ENCODE measurements around the gene BRD3.
"Not testable (repeated sequence)": the region's sequence is repeated elsewhere in the genome, so short reads cannot be mapped to it uniquely, and the experiment has no call there.

BRD3 gene

DNA sequence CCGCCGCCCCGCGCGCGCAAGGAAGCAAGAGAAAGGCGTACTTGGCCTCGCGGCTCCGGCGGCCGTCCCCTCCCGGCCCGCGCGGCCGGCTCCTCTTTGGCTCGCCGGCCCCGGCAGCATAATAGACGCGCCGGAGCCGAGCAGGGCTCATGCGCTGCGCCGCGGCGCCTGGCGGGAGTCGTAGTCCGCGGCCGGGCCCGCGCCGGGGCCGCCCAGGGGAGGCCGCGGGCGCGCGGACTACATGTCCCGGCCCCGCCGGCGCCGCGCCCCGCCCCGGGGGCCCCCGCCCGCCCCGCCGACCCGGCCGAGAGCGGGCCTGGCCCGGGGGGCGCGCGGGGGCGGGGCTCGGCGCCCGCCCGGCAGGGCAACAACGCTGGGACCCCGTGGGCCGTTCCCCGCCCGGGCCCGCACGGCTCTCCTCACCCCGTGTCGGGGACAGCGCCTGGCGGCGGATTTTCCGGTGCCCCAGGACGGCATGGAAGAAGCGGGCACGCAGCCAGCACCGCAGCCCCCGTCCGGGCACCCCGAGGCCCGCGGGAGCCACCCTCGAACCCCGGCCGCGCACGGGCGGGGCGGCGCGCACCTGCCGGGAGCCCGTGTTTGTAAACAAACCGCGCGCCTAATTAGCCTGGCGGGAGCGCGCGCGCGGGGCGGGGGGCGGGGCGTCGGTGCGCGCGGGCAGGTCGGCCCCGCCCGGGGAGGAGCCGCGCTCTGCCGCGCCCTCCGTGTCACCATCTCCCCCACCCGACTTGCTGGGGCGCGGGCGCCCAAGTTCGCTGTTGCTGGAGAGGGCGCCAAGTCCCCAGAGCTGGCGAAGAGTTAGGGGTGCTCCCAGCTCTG is at the start of gene BRD3:
TSS of gene BRD3 (minus strand) at position 123 of the 840 bp plus-strand sequence. CDS start 14,549 bp downstream, outside the sequence.
- in situ Hi-C loops (cut with MboI; ENCODE audit: low sequenced_read_pairs) = no loop called here

DNA sequence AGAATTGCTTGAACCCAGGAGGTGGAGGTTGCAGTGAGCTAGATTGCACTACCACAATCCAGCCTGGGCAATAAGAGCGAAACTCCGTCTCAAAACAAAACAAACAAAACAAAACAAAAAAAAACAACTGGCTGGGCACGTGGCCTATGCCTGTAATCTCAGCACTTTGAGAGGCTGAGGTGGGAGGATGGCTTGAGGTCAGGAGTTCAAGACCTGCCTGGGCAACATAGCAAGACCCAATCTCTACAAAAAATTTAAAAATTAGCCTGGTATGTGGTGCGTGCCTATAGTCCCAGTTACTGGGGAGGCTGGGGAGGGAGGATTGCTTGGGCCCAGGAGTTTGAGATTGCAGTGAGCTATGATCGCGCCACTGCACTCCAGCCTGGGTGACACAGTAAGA is 44.7 kb upstream of the BRD3 start:
- in situ Hi-C loops (cut with MboI; ENCODE audit: low sequenced_read_pairs) = loop anchor here (25.0 kb wide), 1 partner anchor 325 kb away; no protein-coding TSS in a partner anchor

DNA sequence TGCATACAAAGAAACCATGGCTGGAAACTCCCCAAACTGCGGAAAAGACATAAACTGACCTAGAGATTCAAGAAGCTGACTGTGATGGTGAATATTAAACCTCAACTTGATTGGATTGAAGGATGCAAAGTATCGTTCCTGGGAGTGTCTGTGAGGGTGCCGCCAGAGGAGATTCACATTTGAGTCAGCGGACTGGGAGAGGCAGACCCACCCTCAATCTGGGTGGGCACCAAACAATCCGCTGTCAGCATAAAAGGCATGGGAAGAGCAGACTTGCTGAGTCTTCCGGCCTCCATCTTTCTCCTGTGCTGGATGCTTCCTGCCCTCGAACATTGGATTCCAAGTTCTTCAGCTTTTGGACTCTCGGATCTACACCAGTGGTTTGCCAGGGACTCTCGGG is 43.2 kb upstream of the BRD3 start:
- in situ Hi-C loops (cut with MboI; ENCODE audit: low sequenced_read_pairs) = loop anchor here (25.0 kb wide), 1 partner anchor 324 kb away; no protein-coding TSS in a partner anchor

DNA sequence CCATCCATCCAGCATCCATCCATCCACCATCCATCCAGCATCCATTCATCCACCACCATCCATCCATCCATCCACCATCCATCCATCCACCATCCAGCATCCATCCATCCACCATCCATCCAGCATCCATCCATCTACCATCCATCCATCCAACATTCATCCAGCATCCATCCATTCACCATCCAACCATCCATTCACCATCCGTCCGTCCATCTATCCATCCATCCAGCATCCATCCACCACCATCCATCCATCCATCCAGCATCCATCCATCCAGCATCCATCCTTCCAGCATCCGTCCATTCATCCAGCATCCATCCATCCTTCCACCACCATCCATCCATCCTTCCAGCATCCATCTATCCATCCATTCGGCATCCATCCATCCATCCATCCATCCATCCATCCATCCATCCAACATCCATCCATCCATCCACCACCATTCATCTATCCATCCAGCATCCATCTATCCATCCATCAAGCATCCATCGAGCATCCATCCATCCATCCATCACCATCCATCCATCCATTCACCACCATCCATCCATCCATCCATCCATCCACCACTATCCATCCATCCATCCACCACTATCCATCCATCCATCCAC is 35.7 kb upstream of the BRD3 start:
- in situ Hi-C loops (cut with MboI; ENCODE audit: low sequenced_read_pairs) = loop anchor here (25.0 kb wide), 1 partner anchor 316 kb away; no protein-coding TSS in a partner anchor

DNA sequence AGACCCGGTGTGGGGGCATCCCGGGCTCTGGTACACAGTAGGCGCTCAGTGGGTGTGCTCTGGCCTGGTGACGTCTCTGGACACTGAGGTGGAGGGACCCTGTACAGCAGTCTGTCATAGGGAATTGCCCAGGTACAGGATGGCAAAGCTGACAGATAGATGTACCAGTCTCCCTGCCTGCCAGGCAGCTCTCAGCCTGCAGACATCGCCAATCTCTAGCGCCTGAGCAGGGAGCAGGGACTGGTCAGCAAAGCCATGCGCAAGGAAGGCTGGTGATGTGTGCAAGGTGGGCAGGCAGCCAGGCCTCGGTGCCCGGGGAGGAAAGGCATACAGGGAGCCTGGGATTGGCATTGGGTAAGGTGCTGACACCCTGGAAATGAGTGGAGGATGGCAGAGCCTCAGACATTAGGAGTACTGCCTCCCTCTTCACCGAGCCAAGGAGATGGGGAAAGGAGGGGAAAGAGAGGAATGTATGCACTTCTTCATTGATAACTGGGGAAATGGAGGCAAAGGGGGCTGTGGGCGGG is 33.9 kb upstream of the BRD3 start:
- in situ Hi-C loops (cut with MboI; ENCODE audit: low sequenced_read_pairs) = loop anchor here (25.0 kb wide), 1 partner anchor 314 kb away; no protein-coding TSS in a partner anchor

DNA sequence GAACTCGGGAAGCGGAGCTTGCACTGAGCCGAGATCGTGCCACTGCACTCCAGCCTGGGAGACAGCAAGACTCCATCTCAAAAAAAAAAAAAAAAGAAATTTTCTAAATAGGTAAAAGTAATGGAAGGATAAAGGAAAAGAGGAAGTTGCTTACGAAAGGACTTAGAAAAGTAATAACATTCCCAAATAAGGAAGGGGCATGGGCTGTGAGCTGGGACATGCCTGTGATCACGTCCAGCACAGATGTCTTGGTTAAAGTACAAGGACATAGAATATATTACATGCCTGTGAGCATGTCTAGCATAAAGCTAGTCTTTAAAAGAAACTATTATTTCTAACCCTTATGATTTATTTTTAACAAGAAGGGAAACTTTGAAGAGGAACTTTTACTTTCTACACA is 33.3 kb upstream of the BRD3 start:
- in situ Hi-C loops (cut with MboI; ENCODE audit: low sequenced_read_pairs) = loop anchor here (25.0 kb wide), 1 partner anchor 314 kb away; no protein-coding TSS in a partner anchor

DNA sequence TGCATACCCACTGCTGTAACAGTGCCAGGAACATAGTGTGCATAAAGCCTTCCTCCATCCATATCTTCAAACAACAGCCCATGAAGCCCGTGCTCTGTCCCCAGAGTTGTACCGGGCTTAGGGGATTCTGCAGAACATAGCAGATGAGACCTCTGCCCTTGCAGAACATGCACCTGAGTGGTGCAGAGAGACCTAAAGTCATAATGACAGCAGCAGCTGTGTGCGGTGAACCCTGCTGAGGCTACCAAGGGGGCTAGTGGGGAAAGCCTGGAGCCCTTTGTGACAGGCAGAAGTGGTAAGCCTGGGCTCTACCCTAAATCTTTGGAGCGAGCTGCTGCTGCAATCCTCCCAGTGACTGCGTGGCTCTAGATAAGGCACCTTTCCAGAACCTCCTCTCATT is 32.2 kb upstream of the BRD3 start:
- in situ Hi-C loops (cut with MboI; ENCODE audit: low sequenced_read_pairs) = loop anchor here (25.0 kb wide), 1 partner anchor 313 kb away; no protein-coding TSS in a partner anchor

DNA sequence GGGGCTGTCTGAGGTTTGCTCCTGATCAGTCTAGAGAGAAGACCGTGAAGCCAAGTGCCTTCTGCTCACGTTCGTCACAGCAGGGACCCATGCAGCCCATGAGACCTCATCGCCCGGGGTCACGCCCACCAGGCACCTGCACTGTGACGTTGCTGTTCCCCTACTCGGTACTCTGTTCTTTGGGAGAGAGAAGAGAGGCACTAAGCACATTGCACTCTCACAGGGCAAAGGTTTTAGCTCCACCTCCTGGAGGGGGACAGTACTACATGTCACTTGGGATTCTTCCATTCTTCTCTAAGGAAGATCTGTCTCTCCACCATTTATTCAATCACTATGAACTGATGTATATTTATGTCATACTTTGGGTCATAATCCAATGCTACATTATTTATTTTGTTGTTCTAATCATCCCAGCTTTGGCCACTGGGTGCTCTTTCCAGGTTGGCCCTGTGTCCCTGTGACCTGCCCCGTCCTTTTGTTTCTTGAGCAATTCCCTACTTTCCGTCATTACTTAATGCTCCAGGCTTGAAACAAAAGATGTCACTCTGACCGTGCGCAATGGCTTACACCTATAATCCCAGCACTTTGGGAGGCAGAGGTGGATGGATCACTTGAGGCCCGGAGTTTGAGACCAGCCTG is 31.4 kb upstream of the BRD3 start:
- in situ Hi-C loops (cut with MboI; ENCODE audit: low sequenced_read_pairs) = no loop called here

DNA sequence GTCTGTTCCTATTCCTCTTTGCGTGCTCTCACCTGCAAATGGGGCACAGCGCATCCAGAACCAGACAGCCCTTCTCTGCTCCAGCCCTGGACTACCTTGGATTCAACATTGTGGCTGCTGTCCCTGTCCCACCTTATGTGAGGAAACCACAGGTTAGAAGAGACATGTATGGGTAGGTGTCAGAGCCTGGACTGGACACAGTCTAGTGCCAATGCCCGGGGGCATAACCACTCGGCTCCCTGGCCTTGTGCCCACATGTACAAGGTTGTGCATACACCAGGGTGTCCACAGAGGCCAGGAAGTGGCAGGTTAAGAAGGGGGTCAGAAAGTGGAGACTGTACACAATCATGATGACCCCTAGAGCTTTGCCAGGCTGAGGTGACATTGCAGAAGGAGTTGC is 22.1 kb upstream of the BRD3 start:
- in situ Hi-C loops (cut with MboI; ENCODE audit: low sequenced_read_pairs) = no loop called here

DNA sequence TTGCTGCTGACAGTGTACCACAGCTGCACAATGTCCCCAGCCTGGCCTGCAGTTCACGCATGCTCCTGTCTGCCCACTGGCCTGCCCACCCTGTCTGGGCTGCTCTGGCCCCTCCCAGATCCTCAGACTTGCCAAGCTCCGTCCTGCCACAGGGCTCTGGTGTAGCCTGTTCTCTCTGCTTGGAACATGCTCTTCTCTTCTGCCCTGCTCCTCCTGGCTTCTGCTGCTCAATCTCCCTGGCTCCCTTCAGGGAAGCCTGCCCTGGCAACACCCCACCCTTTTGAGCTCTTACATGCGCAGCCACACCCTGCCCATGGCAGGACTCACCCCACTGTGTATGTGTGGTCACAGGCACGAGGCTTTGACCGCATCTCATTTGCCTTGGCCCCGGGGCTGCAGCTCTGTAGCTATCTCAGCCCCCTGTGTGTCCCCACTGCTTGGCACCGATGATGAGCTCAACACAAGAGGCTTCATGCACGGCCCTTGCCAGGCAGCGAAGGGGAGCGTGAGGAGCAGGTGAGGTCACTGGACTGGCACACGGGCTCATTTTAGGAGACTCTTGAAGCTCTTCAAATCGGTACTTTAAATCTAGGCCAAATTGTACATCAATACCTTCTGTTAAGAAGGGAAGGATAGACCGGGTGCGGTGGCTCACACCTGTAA is 20.4 kb upstream of the BRD3 start:
- in situ Hi-C loops (cut with MboI; ENCODE audit: low sequenced_read_pairs) = no loop called here

DNA sequence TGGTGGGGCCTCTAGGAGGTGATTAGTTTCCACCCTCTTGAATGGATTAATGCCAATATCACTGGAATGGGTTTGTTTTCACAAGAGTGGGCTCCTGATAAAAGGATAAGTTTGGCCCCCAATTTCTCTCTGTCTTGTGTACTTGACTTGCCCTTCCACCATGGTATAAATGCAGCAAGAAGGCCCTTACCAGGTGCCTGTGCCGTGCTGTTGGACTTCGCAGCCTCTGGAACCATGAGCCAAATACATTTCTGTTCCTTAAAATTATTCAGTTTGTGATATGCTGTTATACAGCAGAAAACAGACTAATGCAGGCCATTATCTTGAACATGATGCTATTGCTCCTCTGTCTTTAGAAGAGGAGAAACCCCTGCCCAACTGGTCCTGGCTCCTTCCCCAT is 17.8 kb upstream of the BRD3 start:
- in situ Hi-C loops (cut with MboI; ENCODE audit: low sequenced_read_pairs) = no loop called here

DNA sequence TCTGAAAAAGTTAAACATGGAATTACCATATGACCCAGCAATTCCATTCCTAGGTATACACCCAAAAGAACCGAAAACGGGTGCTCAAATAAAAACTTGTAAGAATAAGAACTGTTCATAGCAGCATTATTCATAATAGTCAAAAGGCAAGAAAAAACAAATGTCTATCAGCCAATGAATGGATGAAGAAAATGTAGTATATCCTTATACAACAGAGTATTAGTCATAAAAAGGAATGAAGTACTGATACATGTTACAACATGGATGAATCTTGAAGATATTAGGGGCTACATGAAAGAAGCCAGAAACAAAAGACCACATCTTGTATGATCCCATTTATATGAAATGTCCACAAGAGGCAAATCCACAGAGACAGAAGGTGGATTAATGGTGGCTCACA is 15.6 kb upstream of the BRD3 start:
- in situ Hi-C loops (cut with MboI; ENCODE audit: low sequenced_read_pairs) = no loop called here

DNA sequence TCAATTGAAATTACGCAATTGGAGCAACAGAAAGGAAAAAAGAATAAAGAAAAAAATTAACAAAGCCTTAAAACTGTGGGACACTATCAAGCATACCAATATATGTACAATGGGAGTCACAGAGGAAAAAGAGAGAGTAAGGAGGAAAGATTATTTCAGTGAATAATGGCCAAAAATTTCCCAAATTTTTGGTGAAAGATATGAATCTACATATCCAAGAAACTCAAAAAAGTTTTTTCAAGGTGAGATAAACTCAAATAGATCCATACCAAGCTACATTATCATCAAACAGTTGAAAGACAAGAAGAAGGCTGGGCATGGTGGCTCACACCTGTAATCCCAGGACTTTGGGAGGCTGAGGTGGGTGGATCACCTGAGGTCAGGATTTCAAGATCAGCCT is 8.8 kb upstream of the BRD3 start:
- in situ Hi-C loops (cut with MboI; ENCODE audit: low sequenced_read_pairs) = no loop called here

DNA sequence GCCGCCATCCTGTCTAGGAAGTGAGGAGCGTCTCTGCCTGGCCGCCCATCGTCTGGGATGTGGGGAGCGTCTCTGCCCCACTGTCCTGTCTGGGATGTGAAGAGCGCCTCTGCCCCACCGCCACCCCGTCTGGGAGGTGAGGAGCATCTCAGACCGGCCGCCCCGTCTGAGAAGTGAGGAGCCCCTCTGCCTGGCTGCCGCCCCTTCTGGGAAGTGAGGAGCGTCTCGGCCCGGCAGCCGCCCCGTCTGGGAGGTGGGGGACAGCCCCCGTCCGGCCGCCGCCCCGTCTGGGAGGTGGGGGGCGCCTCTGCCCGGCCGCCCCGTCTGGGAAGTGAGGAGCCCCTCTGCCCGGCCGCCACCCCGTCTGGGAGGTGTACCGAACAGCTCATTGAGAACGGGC is 7.9 kb upstream of the BRD3 start:
- in situ Hi-C loops (cut with MboI; ENCODE audit: low sequenced_read_pairs) = not testable (repeated sequence)

DNA sequence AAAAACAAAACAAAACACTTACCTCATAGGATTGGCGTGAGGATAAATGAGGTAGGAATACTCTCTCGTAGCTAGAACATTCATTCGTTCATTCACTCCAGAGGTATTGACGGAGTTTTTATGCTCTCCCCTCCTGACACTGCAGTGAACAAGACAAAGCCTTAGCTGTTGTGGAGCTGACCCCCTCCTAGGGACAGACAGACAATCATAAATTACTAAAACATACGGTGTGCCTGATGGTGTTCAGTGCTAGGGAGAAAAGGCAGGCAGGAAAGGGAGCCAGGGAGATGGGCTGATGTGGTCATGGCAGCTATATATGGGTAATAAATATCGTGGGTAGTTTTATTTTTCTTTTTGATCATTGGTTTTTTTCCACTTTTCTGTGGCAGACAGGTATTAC is 5.7 kb upstream of the BRD3 start:
- in situ Hi-C loops (cut with MboI; ENCODE audit: low sequenced_read_pairs) = no loop called here

DNA sequence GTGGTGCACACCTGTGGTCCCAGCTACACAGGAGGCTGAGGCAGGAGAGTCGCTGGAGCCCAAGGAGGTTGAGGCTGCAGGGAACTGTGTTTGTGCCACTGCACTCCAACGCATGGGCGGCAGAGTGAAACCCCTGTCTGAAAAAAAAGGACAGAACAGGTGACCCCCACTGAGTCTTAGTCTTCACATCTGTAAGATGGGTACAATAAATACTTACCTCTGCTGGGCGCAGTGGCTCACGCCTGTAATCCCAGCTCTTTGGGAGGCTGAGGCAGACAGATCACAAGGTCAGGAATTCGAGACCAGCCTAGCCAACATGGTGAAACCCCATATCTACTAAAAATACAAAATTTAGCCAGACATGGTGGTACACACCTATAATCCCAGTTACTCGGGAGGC is 4.9 kb upstream of the BRD3 start:
- in situ Hi-C loops (cut with MboI; ENCODE audit: low sequenced_read_pairs) = not testable (repeated sequence)

DNA sequence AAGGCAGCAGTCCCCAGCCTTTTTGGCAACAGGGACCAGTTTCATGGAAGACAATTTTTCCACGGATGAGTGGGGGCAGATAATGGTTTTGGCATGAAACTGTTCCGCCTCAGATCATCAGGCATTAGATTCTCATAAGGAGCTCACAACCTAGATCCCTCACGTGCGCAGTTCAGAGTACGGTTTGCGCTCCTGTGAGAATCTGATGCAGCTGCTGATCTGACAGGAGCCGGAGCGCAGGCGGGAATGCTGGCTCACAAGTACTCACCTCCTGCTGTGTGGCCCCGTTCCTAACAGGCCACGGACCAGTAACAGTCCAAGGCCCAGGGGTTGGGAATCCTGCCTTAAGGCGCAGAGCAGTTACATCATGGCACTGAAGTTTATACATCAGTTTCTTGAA is 3.3 kb upstream of the BRD3 start:
- in situ Hi-C loops (cut with MboI; ENCODE audit: low sequenced_read_pairs) = no loop called here

DNA sequence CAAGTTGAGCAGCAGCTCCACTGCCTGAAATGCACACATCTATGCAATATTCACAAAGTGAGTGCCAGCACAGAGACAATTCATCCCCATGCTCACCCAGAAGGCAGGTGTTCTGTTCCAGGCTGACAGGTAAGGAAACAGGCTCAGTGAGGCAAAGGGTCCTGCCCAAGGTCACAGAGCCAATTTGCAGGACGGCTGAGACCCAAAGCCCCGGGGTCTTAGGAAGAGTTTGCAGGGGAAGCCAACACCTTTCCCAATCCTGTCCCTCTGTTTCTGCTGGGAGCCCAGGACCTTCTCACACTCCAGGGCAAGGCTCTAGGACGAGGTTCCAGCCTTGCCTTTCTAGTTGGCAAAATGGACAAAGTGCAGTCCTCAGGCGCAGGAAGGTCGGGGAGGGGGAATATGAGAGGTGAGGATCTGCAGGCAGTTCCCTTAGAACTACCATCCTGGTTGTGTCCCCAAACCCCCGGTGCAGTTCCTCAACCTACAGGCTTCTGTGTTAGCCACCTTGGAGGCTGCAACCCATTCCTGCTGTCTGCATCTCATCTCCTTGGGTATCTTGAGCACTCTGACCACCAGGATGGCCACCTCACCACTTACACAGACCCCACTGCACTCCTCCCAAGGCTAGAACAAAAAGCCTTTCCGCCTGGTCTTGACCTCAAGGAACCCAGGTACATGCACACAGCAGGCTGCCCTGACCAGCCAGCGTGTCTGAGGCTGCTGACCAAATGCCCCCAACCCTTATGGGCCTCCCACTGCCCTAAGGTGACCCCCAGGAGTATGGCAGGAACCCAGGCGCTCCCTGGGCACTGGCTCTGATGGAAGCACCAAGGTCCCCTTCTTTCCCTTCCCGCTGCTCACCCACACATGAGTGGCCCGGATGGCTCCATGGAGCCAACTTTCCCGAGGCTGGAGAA is 1.9 kb upstream of the BRD3 start:
- in situ Hi-C loops (cut with MboI; ENCODE audit: low sequenced_read_pairs) = no loop called here

DNA sequence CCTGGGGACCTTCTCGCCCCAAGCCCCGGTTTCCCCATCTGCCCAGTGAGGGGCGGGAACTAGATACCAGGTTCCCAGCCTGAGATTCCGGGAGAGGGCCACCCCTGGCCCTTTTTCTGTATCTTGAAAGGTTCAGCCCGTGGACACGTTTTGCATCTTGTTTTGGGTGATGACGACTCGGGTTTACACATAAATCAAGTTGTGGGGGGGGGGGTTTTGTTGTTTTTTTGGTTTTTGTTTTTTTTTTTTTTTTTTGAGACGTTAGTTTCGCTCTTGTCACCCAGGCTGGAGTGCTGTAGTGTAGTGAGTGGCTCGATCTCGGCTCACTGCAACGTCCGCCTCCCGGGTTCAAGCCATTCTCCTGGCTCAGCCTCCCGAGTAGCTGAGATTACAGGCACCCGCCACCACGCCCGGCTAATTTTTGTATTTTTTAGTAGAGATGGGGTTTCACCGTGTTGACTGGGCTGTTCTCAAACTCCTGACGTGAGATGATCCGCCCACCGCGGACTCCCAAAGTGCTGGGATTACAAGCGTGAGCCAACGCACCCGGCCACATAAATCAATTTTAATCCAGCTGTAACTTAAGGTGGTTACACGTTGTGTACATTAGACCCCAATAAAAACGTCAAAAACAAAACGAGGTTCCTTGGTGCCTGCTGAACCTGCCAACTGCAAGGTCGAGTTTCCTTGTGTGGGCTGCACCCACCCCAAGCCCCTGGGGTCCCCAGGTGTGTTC is 1.1 kb upstream of the BRD3 start:
- in situ Hi-C loops (cut with MboI; ENCODE audit: low sequenced_read_pairs) = no loop called here

Measured in HL-60/S4 treated with phorbol 12-myristate 13-acetate at 8.2 ng/mL for 4 days and 3 days (cell line).